NCI-H1048 (cell line): Measurements from ENCODE around the gene CTNNA1.

Experiments used
- DNase-seq: peaks from one replicate; lab custom pipeline; 2025; lab: John Stamatoyannopoulos, UW

Gene CTNNA1

GRCh38 chr5:138850865-138851435 is 97.7 kb downstream of the CTNNA1 start:
- no peak for DNase-seq

DNA sequence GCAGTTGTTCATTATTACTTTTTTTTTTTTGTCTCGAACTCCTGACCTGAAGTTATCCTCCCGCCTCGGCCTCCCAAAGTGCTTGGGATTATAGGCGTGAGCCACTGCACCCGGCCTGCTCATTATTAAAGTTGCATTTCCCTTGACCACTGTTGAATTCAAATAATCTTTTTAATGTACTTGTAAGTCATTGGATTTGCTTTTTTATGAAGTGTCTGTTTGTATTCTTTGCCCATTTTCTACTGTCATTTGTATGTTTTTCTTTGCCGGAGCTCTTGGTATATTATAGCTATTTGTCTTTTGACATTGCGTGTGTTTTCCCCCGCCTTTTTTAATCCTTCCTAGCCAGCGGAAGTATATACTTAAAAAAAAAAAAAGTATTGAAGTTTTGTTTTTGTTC is 99.9 kb downstream of the CTNNA1 start:
- DNase-seq = no peak

GRCh38 chr5:138867011-138867410 is 113.8 kb downstream of the CTNNA1 start:
- no peak for DNase-seq

DNA sequence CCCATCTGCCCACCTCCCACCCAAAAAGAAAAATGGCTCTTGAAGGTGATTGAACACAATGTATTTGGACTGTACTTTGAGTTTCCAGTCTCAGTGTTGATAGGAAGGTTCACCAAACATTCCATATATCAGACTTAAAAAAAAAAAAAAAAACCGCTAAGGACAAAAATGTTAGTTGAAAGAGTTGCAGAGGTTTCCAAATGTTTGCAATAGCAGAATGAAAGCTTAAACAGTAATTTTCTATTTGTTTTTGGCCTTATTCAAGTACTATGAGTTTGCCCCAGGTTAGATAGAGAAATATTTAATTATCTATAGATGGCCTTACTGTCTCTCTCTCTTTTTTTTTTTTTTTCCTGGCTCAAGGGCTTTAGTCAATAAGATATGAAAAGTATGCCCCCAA is 115.8 kb downstream of the CTNNA1 start:
- DNase-seq = no peak

DNA sequence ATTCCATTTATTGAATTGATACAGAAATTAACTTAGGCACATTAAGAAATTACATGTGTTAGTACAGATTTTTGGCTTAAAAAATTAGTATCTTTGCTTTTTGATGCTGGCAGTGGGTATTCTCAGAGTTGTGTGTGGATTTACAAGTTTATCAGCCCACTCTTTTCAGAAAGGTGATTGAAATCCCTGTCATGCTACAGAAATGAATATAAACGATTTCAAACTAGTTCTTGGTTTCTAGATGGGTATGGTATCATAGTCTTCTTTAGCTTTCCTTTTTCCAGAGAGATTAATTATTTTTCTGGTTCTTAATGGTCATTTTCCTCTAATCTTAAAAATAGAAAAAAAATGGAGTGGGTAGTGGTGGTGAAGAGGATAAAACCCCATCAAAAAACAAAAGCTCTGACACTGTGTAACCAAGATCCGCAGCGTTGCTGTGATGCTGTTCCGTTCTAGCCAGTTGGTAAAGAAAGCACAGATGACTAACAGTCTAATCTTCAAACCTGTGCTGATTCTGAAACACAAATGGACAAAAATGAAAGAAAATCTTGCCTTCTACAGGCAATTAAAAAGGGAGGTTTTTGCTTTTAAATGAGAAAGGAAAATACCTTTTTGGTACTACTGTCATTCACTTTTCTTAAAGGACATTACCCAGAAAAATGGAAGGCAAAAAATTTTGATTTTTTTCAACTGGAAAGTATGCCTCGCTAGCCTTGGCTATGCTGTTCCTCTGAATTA is 116.7 kb downstream of the CTNNA1 start:
- no peak for DNase-seq

DNA sequence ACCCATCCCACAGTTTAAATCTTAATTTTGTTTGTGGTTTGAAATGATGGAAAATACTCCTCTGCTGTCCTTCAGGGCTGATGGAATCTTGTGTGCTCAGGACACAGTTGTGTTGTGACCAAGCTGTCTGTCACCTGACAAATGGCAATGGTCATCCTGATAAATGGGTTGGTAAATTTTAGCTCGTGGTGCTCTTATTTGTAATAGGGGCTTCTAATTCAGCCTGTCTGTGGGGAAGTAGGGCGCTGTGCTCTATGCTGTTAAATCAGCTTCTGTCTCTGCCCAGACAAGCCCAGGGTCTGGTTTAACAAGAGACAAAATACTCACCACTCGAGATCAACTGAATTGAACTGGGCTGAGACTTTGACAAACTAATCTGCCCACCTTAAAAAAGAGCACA is 117.4 kb downstream of the CTNNA1 start:
- no peak for DNase-seq

- DNase-seq = no peak
Measured at GRCh38 chr5:138872841-138873465, 119.7 kb downstream of the CTNNA1 start.

GRCh38 chr5:138873466-138874221 is 120.4 kb downstream of the CTNNA1 start:
- no peak for DNase-seq

DNA sequence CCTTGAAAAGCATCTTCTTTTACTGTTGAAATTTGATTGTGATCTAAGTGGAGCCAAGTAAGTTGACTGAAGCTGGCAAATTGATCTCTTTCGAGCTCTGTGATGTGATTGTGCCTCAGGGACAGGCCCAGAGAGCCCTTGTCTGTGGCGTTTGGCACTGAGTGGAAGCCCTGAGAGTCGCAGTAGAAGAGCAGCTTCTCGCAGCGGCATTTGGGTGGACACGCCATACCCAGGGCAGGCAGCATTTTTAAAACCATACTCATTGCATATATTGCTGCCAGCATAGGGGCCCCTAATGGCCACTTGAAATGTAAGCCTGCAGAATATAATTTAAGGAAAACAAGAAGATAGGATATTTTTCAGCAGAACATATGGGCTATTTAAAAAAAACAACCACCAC is 121.0 kb downstream of the CTNNA1 start:
- no peak for DNase-seq

DNA sequence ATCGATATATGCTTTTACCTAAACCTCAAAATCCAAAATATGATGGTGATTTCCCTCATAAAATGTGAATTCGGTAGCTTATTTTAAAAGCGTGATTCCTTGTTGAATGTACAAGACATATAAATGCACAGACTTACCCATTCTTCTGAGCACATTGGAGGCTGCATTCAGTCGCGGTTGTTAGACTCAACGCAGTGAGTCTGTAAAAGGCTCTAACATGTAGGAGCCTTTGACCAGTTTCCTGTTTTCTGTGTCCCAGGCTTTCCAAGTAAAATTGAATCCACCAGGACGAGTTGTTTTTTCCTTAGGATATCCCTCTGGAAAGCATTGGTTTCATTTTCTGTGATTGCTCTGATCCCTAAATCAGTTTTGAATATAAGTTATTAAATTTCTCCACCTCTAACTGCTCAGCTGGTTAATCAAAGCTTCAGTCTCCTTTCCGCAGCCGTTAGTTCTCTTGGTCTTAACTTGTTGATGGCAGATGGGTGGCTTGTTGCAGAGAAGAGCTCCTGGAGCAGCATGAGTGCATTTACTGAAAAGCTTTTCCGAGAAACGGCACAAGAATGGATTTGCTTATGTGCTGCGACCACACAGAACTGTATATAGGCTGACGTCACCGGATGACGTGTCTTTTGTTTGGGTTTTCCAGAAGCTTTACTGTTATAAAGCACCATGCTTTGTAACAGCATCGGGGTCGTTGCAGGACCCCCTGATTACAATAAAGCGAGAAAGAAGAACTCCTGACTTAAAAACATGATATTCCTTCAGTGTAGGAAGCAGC is 121.7 kb downstream of the CTNNA1 start, which contains the start of gene LRRTM2:
LRRTM2 (minus strand) TSS at position 565 of the 781 bp plus-strand sequence; CDS start at position 141, 424 bp downstream.
- DNase-seq = no peak

DNA sequence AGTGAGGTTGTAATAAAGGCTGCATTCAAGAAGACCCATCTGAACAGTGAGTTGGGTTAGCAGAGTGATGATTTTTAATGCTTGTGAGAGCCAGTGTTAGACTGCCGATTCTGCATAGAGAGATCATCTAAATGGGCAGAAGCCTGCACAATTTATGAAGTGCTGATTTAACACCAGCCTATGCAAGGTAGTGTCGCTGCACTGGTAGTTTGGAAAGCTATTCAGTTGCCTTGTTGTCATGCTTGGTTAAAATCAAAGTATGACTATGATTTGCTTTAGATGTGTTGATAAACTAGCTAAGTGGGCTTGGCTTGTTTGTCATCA is 122.3 kb downstream of the CTNNA1 start:
- DNase-seq = no peak

- DNase-seq = no peak
Measured at GRCh38 chr5:138875946-138876345, 122.7 kb downstream of the CTNNA1 start.

DNA sequence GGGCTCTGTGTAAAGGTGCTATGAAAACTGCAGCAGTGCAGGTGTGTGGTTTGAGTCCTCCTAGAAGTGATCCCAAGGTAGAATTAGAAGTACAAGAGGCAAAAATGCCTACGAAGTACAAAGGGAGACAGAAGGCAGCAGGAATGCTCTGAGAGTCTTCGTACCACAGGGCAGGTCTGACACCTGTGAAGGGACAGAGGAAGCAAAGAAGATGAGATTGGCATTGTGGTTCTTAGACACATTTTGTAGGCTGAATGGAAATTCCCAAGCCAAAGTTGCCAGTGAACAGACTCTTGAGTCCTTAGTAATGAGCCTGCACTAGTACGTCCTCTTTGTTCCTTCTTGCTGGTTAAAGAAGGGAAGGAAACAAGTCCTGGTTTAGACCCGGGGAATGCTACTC is 123.6 kb downstream of the CTNNA1 start:
- DNase-seq = no peak

GRCh38 chr5:138878437-138879235 is 125.4 kb downstream of the CTNNA1 start:
- no peak for DNase-seq

GRCh38 chr5:138883211-138883610 is 130.0 kb downstream of the CTNNA1 start:
- no peak for DNase-seq

GRCh38 chr5:138884094-138884493 is 130.9 kb downstream of the CTNNA1 start:
- DNase-seq = no peak

DNA sequence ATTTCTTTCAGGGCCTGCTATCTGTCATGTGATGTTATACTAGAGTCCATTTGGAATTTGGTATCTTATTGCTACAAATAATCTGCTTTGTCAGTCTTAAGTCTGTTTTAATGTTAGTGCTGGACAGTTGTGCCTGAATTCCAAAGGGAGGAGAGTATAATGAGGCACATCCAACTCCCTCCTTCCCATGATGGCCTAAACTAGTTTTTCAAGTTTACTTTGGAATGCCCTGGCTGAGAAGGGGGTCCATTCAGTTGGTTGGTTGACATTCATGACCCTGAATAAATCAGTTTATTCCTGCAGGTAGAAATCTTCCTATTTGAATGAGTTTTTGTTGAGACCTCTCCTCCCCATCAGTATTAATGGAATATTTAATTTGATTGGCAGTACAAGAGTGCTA is 131.3 kb downstream of the CTNNA1 start:
- no peak for DNase-seq

- no peak for DNase-seq
Measured at GRCh38 chr5:138889994-138890393, 136.8 kb downstream of the CTNNA1 start.

DNA sequence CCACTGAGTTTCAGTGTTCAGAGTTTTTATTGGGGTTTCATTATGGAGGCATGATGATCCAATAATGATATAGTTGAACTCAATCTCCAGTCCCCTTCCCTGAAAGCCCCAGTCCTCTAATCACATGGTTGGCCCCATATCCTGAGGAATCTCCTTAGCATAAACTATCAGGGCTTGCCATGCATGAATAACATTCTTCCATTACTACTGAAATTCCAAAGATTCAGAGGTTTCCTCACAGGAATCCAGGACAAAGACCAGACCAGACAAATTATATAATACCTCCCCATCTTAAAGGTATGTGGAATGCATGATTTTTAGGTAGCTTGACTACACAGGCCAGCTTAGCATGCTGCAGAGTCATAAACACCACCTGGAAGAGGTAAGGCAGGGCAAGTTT is 137.4 kb downstream of the CTNNA1 start:
- no peak for DNase-seq

GRCh38 chr5:138895918-138896317 is 142.7 kb downstream of the CTNNA1 start:
- no peak for DNase-seq

DNA sequence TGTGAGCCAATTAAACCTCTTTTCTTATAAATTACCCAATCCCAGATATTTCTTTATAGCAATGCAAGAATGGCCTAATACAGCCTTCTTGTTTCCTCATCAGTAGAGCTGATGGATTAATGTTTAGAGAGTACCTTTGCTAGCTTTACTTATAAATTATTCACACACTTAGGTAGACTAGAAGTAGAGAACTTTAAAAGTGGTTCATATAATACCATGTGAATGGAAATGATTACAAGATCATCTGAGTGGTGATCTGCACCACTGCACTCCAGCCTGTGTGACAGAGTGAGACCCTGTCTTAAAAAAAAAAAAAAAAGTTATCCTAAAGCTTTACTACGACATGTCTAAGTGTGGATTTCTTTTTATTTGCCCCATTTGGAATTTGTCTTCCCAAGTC is 145.1 kb downstream of the CTNNA1 start:
- DNase-seq = no peak
